NCI-H82 (cell line): ENCODE results near the gene IFI27L1.

Source experiments
- DNase-seq: peaks from one replicate; lab custom pipeline; 2025; lab: John Stamatoyannopoulos, UW

The IFI27L1 gene

DNA sequence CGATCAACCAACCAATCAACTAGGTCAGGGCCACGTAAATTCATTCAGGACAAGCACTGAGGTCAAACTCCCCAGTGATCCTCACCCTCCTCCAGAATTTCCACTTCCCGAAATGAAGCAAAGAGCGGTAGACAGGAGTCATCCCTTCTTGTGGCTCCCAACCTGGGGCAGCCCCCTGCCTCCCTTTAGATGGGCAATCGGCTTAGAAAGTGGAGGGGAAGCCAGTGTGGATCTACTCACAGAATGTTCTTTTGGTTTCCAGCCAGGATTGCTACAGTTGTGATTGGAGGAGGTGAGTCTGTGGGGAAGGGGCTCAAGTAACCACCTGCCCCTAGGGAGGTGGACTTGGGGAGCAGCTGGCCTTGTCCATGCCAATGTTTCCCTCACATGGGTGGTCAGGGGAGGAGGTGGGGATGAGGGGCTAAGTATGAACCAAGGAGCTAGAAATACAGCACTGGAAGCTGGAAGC is 33.5 kb downstream of the IFI27L1 start:
- peak; percentile 23 for DNase-seq

DNA sequence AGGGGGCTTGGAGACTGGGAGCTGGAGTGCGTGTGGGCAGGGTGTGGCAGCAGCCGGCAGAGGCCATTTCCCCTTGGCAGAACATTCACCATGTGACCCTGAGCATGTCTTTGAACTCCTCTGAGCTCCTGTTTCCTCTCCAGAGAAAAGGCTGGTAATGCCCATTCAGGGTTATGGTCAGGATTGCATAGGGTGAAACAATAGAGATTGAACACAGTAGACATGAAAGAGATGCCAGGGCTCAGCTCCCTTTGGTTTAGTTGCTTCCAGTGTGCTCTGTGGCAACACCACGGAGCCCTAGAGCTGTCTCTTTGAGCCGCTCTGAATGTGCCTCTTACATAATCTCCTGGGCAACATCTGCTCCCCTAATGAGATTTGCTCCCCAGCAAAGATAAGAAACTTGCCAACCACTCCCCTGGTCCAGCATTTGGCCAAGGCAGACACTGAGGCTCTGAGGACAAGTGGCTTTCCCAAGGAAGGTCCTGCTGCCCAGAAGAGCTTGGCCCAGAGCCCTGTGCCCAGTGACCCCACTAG is 34.0 kb downstream of the IFI27L1 start:
- DNase-seq: peak; percentile 91

DNA sequence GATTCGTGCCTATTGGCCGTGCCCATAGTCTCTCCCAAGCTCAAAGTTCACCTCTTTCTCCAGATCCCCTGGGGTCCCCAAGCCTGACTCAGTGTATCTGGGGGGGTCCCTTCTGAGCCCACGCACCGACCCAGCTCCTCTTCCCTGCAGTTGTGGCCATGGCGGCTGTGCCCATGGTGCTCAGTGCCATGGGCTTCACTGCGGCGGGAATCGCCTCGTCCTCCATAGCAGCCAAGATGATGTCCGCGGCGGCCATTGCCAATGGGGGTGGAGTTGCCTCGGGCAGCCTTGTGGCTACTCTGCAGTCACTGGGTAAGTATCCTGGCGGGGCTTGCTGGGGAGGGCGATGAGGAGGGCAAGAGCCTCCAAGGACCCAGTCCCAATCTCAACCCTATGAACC is 34.5 kb downstream of the IFI27L1 start:
- DNase-seq: no peak

DNA sequence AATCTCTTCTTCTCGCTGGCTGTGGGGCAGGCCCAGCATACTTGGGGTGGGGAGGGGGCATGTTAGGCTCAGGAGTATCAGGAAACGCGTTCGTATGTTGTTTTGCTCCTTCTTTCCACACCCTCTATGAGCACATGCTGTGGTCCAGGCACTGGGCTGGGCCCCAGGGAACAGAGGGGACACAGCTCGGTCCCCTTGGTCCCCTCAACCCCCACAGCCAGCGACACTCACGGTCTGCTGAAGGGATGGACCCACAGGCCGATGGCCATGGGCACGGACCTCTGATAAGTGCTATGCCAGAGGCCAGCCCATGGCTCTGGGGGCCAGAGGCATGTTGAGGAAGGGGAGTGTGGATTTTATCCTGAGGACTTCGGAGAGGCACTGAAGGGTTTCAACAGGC is 35.6 kb downstream of the IFI27L1 start:
- no peak for DNase-seq

DNA sequence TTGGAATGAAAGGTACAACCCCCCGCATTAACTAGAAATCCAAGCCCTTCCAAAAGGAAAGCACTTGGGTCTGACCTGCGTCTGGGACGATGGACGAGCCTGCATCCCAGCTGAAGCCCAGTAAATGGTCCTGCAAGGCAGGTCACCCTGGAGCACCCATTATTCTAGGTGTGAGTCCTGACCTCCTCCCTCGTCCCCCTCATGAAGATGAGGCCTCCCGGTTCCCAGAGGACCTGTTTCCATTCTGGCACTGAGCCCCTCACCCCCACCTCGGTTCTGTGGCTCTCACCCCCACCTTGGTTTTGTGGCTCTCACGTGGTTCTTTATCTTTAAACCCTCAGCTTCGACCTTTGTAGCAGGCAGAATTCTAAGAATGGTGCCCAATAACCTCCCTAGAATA is 36.7 kb downstream of the IFI27L1 start:
- DNase-seq: no peak

DNA sequence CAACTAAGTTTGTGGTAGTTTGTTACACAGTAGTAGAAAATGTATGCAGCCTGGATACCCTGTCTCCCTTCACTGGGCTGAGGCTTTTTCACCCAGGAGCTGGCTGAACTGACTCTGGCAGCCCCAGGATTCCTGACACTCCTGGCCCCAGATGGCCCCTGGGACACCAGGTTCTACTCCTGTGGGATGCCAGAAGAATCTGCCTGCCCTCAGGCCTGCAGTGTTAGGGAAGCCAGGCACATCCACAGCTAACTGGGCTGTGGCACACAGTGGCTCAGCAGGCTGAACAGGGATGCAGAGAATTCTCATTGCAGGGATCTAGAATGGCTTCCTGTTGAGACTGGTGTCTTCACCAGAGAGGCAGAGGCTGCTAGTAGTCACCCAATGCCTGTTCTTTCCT is 38.0 kb downstream of the IFI27L1 start:
- DNase-seq: no peak

DNA sequence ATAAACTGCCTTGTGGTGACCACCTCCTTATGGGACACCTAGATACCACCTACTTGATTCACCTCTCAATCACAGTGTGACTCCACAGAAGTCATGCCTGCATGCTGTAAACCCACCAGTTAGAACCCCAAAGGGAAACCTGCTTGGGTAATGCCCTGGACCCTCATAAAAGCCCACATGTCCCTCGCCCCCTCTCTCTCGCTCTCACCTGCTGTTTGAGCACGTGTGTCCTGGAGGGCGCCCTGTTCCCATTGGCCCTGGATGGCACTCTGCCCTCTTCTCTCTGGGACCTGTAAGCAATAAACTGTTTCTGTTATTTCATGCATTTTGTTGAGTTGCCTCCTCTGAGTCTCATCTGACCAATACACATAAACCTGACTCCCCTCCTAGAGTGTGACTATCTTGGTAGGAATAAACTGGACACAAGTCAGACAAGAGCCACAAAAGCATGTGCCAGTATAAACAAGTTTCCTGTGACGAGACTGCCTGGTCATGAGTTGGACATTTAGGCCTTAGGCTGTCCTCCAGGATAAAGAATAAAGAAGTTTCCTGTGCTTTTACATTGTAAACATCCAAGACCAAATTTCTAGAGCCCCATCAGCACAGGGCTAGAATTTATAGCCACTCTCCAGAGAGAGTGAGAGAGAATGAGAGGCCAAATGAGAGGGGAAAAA is 39.7 kb downstream of the IFI27L1 start:
- no peak for DNase-seq

DNA sequence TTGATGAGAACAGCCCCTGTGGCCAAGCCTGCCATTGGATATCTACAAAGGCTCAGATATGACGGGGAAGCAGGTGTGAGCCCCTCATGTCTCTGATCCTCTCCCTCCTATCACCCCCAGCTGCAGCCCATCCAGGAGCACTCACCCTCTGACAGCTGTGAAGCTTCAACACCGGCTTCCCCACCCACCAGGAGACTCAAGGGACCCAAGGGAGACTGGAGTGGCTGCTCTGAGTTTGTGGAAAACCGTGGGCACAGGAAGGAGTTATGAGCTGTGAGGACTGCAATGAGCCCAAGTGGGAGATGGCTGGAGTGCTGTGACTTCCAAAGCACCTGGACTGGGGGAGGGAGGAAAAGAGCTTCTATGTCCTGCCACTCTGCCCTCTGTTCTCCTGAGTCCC is 40.4 kb downstream of the IFI27L1 start:
- DNase-seq: no peak

DNA sequence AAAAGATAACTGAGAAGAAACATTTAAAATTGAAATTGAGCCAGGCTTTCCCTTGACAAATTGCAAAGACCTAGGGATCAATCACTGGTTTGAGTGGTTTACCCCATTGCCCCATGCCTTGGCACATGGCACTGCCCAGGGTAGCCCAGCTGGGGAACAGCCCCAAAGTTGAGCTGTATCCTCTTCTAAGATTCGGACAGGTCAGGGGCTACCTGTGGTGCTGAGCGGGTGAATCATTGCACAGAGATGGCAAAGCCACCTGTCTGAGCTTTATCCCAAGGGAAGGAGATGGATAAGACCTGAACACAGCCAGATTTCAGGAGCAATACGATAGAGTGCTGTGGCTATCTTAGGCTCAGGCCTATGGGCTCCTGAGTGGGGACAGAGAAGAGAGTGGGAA is 41.3 kb downstream of the IFI27L1 start:
- no peak for DNase-seq

DNA sequence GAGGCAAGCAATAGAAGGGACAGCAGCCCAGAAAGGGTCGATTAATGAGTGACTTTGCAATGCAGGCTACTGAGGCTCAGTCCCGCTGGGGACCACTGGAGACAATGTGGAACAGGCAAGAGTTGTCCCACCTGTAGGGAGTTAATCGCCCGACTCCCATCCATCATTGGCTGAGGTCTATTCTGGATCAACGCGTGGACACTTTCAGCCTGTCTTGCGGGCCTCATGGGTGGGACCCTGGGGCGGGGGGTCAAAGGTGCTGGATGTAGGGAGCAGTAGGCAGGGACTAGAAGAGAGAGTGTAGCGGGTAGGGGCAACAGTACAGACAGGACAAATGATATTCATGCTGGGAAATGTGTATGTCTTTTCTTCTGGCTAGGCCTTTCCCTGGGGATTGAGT is 42.2 kb downstream of the IFI27L1 start:
- no peak for DNase-seq

DNA sequence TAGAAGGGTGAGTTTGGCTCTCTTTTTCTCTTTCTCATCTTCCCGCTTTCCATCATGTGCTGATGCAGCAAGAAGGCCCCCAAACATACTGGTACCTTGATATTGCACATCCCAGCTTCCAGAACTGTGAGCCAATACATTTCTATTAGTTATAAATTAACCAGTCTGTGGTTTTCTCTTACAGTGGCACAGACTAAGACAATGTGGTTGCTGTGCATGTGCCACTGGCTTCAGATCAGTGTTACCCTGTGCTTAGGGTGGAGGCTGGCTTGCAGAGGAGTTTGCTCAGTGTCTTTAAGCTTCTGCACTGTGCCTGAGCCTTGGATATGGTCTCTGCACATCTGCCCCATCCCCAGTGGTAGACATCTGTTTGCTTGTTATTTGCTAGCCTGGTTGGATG is 42.8 kb downstream of the IFI27L1 start:
- no peak for DNase-seq

DNA sequence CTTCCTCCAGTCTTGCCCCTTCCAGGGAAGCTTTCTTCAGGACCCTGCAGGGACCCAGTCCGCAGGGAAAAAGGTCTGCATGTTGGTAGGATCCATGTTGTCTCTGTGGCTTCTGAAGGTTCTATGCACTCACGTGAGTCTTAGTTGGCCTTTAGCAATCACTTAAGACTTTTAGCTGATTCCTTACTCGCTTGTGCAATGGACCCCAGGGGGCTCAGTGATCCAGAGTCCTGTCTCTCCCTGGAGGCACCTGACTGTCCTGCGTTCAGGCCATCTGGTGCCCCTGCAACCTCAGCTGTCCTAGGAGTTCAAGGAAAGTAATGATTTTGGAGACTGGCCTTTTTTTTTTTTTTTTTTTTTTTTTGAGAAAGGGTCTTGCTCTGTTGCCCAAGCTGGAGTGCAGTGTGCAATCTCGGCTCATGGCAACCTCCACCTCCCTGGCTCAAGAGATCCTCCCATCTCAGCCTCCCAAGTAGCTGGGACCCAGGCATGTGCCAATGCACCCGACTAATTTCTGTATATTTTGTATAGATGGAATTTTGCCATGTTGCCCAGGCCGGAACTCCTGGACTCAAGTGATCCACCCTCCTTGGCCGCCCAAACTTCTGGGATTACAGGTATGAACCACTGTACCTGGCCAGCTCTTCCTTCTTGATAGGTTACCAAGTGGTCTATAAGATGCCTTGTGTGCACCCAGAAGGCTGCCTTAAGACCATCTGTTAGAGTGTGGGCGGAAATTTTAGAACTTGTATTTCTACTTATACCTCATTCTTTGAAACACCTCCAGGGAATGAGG is 43.7 kb downstream of the IFI27L1 start:
- DNase-seq: no peak

DNA sequence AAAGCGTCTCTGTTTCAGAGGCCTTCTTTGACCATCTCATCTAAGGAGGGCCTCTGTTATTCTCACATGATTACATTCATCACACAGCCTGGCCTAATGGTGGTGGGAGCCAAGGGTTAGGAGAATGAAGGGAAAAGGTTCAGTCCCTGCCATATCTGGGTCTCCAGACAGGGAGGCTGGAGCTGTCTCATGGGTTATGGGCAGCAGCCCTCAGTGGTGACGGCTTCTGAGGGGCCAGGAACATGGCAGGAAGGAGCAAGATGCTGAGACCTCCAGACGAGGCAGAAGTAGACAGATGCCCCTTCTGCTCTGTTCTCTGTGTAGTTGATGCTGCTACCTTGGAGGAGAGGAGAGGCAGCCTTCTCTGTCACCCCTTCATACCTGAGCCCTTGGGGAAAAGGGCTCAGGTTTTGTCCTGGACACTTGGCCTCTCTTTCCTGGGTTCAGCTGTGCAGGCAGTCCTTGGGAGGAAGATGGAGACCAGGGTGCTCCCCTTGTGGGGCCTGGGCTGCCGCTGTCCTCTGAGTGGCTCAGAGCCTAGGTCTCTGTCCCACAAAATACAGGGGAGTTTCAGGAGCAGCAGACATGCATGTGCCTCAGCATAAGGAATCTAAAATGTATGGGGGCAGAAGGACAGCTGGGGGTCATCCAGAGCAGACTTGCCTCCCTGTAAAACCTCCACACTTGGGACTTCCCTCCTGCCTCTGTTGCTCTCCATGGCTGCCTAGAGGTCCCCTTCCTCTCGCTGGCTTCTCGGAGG is 44.7 kb downstream of the IFI27L1 start:
- DNase-seq: no peak

DNA sequence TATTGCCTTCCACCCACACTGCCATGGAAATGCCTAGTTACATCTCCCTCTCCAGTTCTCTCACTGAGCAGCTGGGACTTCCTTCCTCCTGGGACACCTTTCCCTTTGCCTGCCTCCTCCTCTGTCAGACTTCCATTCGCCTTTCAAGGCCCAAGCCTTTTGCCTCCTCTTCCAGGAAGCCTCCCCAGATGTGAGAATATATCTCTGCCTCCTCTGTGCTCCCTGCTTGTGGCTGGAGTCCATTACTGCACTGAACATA is 45.2 kb downstream of the IFI27L1 start:
- DNase-seq: no peak

DNA sequence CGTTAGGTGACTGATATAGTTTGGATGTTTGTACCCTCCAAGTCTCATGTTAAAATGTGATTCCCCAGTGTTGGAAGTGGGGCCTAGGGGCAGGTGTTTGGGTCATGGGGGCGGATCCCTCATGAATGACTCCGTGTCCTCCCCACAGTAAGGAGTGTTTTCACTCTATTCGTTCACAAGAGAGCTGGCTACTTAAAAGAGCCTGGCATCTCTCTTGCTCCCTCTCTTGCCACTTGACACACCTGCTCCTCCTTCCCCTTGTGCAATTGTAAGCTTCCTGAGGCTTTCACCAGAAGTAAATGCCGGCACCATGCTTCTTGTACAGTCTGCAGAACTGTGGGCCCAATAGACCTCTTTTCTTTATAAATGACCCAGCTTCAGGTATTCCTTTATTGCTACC is 45.7 kb downstream of the IFI27L1 start:
- DNase-seq: no peak

DNA sequence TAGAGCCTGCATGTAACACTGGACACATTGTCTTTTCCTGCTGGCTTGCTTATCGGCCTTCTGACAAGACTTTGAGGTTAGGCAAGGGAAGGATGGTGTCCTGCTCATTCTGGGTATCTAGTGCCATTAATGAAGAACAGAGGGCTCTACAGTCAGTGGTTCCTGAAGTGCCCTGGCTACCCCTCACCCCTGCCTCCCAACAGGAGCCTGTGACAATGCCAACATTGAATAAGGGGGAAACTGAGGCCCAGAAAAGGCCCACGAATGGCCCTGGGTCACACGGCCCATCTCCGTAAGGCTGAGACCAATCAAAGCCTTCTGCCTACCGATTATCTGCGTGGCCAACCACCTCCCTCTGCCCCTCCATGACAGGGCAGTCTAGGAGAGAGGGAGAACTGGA is 46.2 kb downstream of the IFI27L1 start:
- DNase-seq: no peak

DNA sequence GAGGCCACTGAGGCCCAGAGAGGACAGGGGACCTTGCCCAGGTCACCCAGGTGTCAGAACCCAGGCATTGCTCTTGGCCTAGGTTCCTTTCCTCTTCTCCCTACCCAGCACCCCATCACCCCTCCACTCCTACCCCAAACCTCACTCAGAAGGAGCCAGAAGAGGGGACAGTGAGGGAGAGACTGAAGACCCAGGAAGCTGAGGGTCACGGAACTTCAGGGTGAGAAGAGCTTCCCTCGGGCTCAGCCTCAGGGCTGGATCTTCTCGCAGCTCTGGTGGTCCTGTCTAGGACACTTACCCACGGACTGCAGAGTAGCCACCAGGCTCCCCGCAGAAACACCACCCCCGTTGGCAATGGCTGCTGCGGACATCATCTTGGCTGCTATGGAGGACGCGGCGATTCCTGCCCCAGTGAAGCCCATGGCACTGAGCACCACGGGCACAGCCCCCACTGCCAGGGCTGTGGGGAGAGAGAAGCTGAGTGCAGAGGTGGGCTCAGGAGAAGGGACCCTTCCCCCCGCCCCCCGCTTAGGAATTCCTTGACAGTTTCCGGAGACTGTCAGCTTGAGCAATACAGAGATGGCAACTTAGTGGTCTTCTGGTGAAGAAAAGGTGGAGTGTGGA is 47.2 kb downstream of the IFI27L1 start:
- DNase-seq: no peak

DNA sequence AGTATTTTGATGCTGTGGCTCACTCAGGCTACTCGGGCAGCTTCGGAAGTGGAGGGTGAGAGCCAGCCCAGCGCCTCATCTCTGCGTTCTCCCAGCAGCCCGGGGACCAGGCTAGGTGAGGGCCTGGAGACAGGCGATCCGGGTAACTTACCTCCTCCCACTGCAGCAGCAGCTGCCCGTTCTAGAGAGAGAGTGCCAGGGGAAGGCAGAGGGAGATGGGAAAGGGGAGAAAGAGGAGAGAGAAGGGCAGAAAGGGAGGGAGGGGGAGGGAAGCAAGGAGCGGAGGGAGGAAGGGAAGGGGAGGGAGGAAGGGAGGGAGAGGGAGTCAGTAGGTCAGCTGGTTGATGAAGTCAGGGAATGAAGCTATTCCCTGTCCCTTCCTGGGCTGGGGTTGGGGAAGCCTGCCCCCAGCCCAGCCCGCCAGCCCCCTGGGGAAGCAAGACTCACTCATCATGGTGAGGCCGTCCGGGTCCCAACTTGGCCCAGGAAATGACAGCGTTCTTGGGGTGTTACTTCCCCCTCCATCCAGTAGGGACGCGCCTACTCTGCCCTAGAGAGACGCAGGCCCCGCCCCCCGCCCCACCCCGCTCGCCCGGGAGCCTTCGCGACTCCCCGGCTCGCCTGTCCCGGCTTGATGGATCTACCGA is 48.1 kb downstream of the IFI27L1 start, which contains the start of gene IFI27L2:
Gene IFI27L2 (minus strand): TSS at position 494 of the 647 bp plus-strand sequence. CDS start 40 bp downstream, at position 454.
- DNase-seq: peak; percentile 81

DNA sequence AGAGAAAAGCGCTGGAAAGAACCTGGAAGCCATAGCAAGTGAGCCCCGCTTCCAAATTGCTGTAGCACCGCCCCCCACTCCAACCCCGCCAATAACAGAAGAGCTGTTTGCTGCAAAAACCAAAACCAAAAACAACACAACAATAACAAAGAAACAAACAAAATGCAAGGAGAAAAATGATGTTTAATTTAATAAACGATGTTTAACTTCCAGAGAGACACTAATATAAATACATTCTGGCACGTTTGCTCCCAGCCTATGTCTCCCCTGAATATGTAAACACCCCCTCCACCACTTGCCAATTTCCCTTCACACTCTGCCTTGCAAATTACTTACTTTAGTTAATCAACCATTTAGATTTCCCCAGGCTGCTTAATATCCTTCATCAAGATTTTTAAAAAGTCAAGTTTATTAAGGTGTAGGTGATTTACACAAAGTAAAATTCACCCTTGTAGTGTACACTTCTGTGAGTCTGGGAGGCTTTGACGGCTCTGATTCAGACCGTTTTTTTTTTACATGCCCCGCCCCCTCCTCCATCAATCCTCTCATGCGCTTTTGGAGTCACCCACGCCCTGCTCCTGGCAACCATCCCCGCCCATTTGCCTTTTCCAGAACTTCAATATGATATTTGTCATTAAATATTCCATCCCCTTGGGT is 48.8 kb downstream of the IFI27L1 start:
- peak; percentile 77 for DNase-seq

DNA sequence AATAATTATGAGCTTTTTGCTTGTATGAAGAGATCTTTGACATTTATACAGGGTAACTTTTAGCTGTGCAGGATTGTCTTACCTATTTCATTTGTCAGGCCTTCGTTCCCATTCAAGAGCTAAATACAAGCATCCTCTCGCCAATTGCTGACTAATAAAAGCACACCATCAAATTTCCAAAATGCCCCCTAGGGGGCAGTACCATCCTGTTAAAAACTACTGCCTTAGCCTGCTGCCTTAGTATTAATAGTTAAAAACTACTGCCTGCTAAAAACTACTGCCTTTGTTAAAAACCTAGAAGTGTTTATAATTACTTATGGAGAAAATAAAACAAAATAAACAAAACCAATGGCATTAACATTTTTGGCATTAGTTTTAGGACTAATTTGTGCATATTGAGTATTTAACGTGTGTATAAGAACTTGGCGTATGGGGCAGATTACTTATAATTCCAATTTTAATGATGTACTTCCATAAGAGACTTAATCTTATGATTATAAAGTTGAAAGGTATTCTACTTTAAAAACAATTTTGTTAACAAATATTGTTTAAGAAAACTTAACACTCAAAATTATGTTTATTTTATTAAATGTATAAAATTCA is 51.3 kb downstream of the IFI27L1 start:
- peak; percentile 86 for DNase-seq

DNA sequence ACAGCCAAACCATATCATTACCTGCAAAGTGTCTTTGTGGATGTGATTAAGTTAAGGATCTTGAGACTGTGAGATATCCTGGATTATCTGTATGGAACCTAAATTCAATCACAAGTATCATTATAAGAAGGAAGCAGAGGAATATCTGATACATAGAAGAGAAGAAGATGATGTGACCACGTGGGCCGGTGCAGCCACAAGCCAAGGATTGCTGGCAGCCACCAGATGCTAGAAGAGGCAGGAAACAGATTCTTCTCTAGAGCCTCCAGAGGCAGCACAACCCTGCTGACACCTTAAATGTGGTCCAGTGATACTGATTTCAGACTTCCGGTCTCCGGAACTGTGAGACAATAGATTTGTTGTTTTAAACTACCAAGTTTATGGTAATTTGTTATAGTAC is 54.4 kb downstream of the IFI27L1 start:
- no peak for DNase-seq
